MG63 (cell line): Measurements from ENCODE around the gene PFKM. TPM values are rescaled to one million over a fixed set of nuclear protein-coding genes. Genes with fewer than 3 reads are reported as not detected.
"Not testable (repeated sequence)": the region's sequence is repeated elsewhere in the genome, so short reads cannot be mapped to it uniquely, and the experiment has no call there.

Source experiments
- DNase-seq: peaks from one replicate; pipeline ENCODE4 v3.0.0-alpha.2; 2020
- H3K27me3 ChIP-seq: fragments of 250-450 bp; sonication (Bioruptor Pico); 2 replicates; pipeline ENCODE4 v1.5.1; 2020; ENCODE audit warnings: mild to moderate bottlenecking, moderate library complexity
- H3K36me3 ChIP-seq: fragments of 250-450 bp; sonication (Bioruptor Pico); 2 replicates; pipeline ENCODE4 v1.5.1; 2020; ENCODE audit warnings: mild to moderate bottlenecking, moderate library complexity
- H3K4me3 ChIP-seq: fragments of 250-450 bp; sonication (Bioruptor Pico); 2 replicates; pipeline ENCODE4 v1.5.1; 2020; ENCODE audit warnings: mild to moderate bottlenecking, moderate library complexity
- H3K9me3 ChIP-seq: fragments of 250-450 bp; sonication (Bioruptor Pico); 2 replicates; pipeline ENCODE4 v1.5.1; 2020; ENCODE audit warnings: mild to moderate bottlenecking, moderate library complexity
- total RNA-seq: library from RNA; depleted of rRNA; stranded (reverse); fragments of >200 nt; shearing (Covaris generic); gene quantifications from 2 replicates; pipeline ENCODE4 v1.2.3, GENCODE V29; 2014; ENCODE audit warnings: low replicate concordance

PFKM gene
- total RNA-seq, 1 experiment from 2014 or later = 64.7 TPM

- DNase-seq = peak; percentile 92
- 0 out of 2 replicates have a peak, but pooled peaks cover 2% of the 10 kb centered on the region for H3K36me3 ChIP-seq
- peak within 1 kb of the TSS; percentile 69 for H3K4me3 ChIP-seq
- no peaks in the 10 kb centered on the region for H3K27me3 ChIP-seq
- H3K9me3 ChIP-seq = no peaks in the 10 kb centered on the region
These were observed 13.1 kb upstream of the PFKM start, which contains the start of gene SENP1 for GRCh38 chr12:48105867-48106680. TSS of gene SENP1 (minus strand) at chr12:48106079. CDS start at chr12:48101472, 4,607 bp downstream.

- H3K4me3 ChIP-seq = peak overlapping the region; percentile 69
These were observed 12.2 kb upstream of the PFKM start for GRCh38 chr12:48106681-48107613.

GRCh38 chr12:48109424-48109823 is 9.7 kb upstream of the PFKM start:
- no peaks in the 10 kb centered on the region for H3K9me3 ChIP-seq
- DNase-seq = no peak
- H3K4me3 ChIP-seq = no peak overlapping the region
- no peaks in the 10 kb centered on the region; the same call in 1 of the 2 replicates for H3K27me3 ChIP-seq
- no peaks in the 10 kb centered on the region for H3K36me3 ChIP-seq

More at GRCh38 chr12:48106681-48107613, 12.2 kb upstream of the PFKM start:
- no peaks in the 10 kb centered on the region for H3K9me3 ChIP-seq
- DNase-seq = no peak
- H3K27me3 ChIP-seq = no peaks in the 10 kb centered on the region
- H3K36me3 ChIP-seq = no peaks in the 10 kb centered on the region

GRCh38 chr12:48110691-48111311 is 8.4 kb upstream of the PFKM start:
- peaks cover 2% of the 10 kb centered on the region; the same call in 1 of the 2 replicates for H3K27me3 ChIP-seq
- H3K9me3 ChIP-seq = no peaks in the 10 kb centered on the region
- H3K36me3 ChIP-seq = no peaks in the 10 kb centered on the region
- no peak overlapping the region for H3K4me3 ChIP-seq
- DNase-seq = peak; percentile 11

- not testable (repeated sequence) for H3K27me3 ChIP-seq, H3K4me3 ChIP-seq, H3K36me3 ChIP-seq, H3K9me3 ChIP-seq, DNase-seq
These were observed 7.9 kb upstream of the PFKM start for GRCh38 chr12:48111312-48111693.

- H3K36me3 ChIP-seq = no peaks in the 10 kb centered on the region
- DNase-seq = no peak
- H3K27me3 ChIP-seq = peaks cover 3% of the 10 kb centered on the region; the same call in 1 of the 2 replicates
- H3K4me3 ChIP-seq = no peak overlapping the region
- H3K9me3 ChIP-seq = no peaks in the 10 kb centered on the region
These were observed 3.2 kb upstream of the PFKM start for GRCh38 chr12:48115957-48116356.

- Histone ChIP-seq H3K27me3 (0 out of 2 replicates have a peak, but pooled peaks cover 3% of the 10 kb centered on the region), H3K9me3 (no peaks in the 10 kb centered on the region), H3K4me3 (peak overlapping the region; percentile 71), H3K36me3 (peaks cover 1% of the 10 kb centered on the region)
- DNase-seq = peak; percentile 9
These were observed 786 bp upstream of the PFKM start for GRCh38 chr12:48118284-48118871.

- peak overlapping the region; percentile 71 for H3K4me3 ChIP-seq
- H3K27me3 ChIP-seq = 0 out of 2 replicates have a peak, but pooled peaks cover 3% of the 10 kb centered on the region
- H3K36me3 ChIP-seq = peaks cover 10% of the 10 kb centered on the region
- H3K9me3 ChIP-seq = no peaks in the 10 kb centered on the region
- no peak for DNase-seq
These were observed 651 bp downstream of the PFKM start for GRCh38 chr12:48119834-48120195.

GRCh38 chr12:48121522-48121921 is 2.4 kb downstream of the PFKM start:
- Histone ChIP-seq H3K36me3 (peaks cover 13% of the 10 kb centered on the region), H3K9me3 (no peaks in the 10 kb centered on the region), H3K4me3 (no peak overlapping the region), H3K27me3 (no peaks in the 10 kb centered on the region)
- no peak for DNase-seq

- Histone ChIP-seq H3K4me3 (no peak overlapping the region), H3K36me3 (peaks cover 20% of the 10 kb centered on the region), H3K27me3 (no peaks in the 10 kb centered on the region), H3K9me3 (no peaks in the 10 kb centered on the region)
- no peak for DNase-seq
These were observed 3.1 kb downstream of the PFKM start for GRCh38 chr12:48122065-48122834.

- Histone ChIP-seq H3K36me3 (peaks cover 27% of the 10 kb centered on the region), H3K9me3 (no peaks in the 10 kb centered on the region), H3K27me3 (no peaks in the 10 kb centered on the region), H3K4me3 (no peak overlapping the region)
- no peak for DNase-seq
These were observed 4.0 kb downstream of the PFKM start for GRCh38 chr12:48123169-48123568.

- H3K27me3 ChIP-seq, H3K9me3 ChIP-seq, H3K4me3 ChIP-seq, DNase-seq: not testable (repeated sequence)
- H3K36me3 ChIP-seq = peaks cover 33% of the 10 kb centered on the region
These were observed 6.4 kb downstream of the PFKM start for GRCh38 chr12:48125542-48125941.

- no peak for DNase-seq
- peaks cover 36% of the 10 kb centered on the region for H3K36me3 ChIP-seq
- H3K9me3 ChIP-seq = no peaks in the 10 kb centered on the region
- H3K27me3 ChIP-seq = no peaks in the 10 kb centered on the region
- no peak overlapping the region for H3K4me3 ChIP-seq
These were observed 6.8 kb downstream of the PFKM start for GRCh38 chr12:48125985-48126384.

GRCh38 chr12:48126953-48127630 is 7.9 kb downstream of the PFKM start:
- H3K27me3 ChIP-seq = no peaks in the 10 kb centered on the region
- H3K36me3 ChIP-seq = peaks cover 41% of the 10 kb centered on the region
- no peak overlapping the region for H3K4me3 ChIP-seq
- H3K9me3 ChIP-seq = no peaks in the 10 kb centered on the region
- DNase-seq = no peak

- no peaks in the 10 kb centered on the region for H3K27me3 ChIP-seq
- H3K36me3 ChIP-seq = peaks cover 40% of the 10 kb centered on the region
- H3K4me3 ChIP-seq = no peak overlapping the region
- DNase-seq = no peak
- no peaks in the 10 kb centered on the region for H3K9me3 ChIP-seq
These were observed 9.6 kb downstream of the PFKM start for GRCh38 chr12:48128800-48129199.
